HEK293T (cell line): ENCODE results near the gene NKD2.

Experiments used
- ARNT ChIP-seq: fragments of 450-650 bp; IDR thresholded peaks from 2 replicates; pipeline ENCODE4 v1.6.1; 2017; ENCODE audit warnings: mild to moderate bottlenecking
- BHLHE40 ChIP-seq: fragments of 450-650 bp; IDR thresholded peaks from 2 replicates; pipeline ENCODE4 v1.6.1; 2016; ENCODE audit warnings: mild to moderate bottlenecking, moderate library complexity, borderline replicate concordance
- CTBP1 ChIP-seq: fragments of 450-650 bp; IDR thresholded peaks from 2 replicates; pipeline ENCODE4 v1.6.1; 2016; ENCODE audit warnings: borderline replicate concordance
- ELF4 ChIP-seq: fragments of 450-650 bp; IDR thresholded peaks from 2 replicates; pipeline ENCODE4 v1.6.1; 2017; ENCODE audit warnings: antibody characterized with exemption
- FOXA1 ChIP-seq: fragments of 450-650 bp; IDR thresholded peaks from 2 replicates; pipeline ENCODE4 v1.6.1; 2016; ENCODE audit warnings: mild to moderate bottlenecking
- FOXK2 ChIP-seq: fragments of 450-650 bp; IDR thresholded peaks from 2 replicates; pipeline ENCODE4 v1.6.1; 2016; ENCODE audit warnings: mild to moderate bottlenecking
- FOXM1 ChIP-seq: fragments of 450-650 bp; IDR thresholded peaks from 2 replicates; pipeline ENCODE4 v1.6.1; 2017; ENCODE audit warnings: mild to moderate bottlenecking, borderline replicate concordance
- L3MBTL2 ChIP-seq: fragments of 450-650 bp; conservative IDR thresholded peaks from 2 replicates; pipeline ENCODE4 v1.6.1; 2016; ENCODE audit warnings: mild to moderate bottlenecking
- LEF1 ChIP-seq: fragments of 450-650 bp; IDR thresholded peaks from 2 replicates; pipeline ENCODE4 v1.6.1; 2017; ENCODE audit warnings: mild to moderate bottlenecking, borderline replicate concordance
- NFRKB ChIP-seq: fragments of 450-650 bp; IDR thresholded peaks from 2 replicates; pipeline ENCODE4 v1.6.1; 2016; ENCODE audit warnings: mild to moderate bottlenecking, moderate library complexity
- SP1 ChIP-seq: fragments of 450-650 bp; IDR thresholded peaks from 2 replicates; pipeline ENCODE4 v1.6.1; 2017
- SUZ12 ChIP-seq: fragments of 450-650 bp; IDR thresholded peaks from 2 replicates; pipeline ENCODE4 v1.6.1; 2016; ENCODE audit warnings: mild to moderate bottlenecking
- TARDBP ChIP-seq: fragments of 450-650 bp; IDR thresholded peaks from 2 replicates; pipeline ENCODE4 v1.6.1; 2016
- ZNF384 ChIP-seq: fragments of 450-650 bp; IDR thresholded peaks from 2 replicates; pipeline ENCODE4 v1.6.1; 2016

DNA sequence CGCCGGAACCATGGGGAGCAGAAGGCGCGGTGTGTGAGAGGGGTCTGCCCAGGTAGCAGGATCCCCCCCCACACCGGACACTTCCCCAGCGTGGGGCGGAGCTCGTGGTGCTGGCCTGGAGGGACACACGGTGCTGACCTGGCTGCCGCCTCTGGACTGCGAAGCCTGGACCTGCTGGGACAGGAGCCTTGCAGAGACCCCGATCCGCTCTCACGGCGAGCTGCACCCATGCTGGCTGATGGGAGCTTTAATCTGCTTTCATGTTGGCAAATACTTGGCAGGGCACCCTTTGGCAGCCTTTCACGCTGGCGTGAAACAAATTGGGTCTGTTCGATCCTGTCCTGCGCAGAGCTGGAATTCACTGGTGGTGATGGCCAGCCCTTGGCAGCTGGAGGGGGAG is 7.4 kb downstream of the NKD2 start:
- TF ChIP-seq BHLHE40 (no peak), FOXK2 (no peak), ARNT (no peak), LEF1 (no peak), FOXA1 (no peak), TARDBP (no peak), ZNF384 (no peak), FOXM1 (no peak), L3MBTL2 (no peak), SP1 (no peak), SUZ12 (no peak), NFRKB (no peak), ELF4 (no peak), CTBP1 (no peak)
